HepG2 (cell line): ENCODE measurements around the gene TAF6. TPM values are rescaled to one million over a fixed set of nuclear protein-coding genes. Genes with fewer than 3 reads are reported as not detected.

Experiments
- FOXJ3 ChIP-seq: sonication (generic); formaldehyde crosslinking; IDR thresholded peaks from 2 replicates; pipeline ENCODE4 v1.4.0; 2020; ENCODE audit warnings: missing genetic modification reagents, mild to moderate bottlenecking, borderline replicate concordance
- GABPB1 ChIP-seq: IDR thresholded peaks from 2 replicates; pipeline ENCODE4 v1.6.1; 2016; ENCODE audit warnings: mild to moderate bottlenecking, missing genetic modification reagents, moderate library complexity, missing compliant biosample characterization
- GATA4 ChIP-seq: sonication (generic); IDR thresholded peaks from 2 replicates; pipeline ENCODE4 v1.6.1; 2016; ENCODE audit warnings: antibody characterized with exemption, low read depth, borderline replicate concordance
- HOXD1 ChIP-seq: sonication (generic); formaldehyde crosslinking; IDR thresholded peaks from 2 replicates; pipeline ENCODE4 v1.5.0; 2020; ENCODE audit warnings: missing genetic modification reagents
- MEIS1 ChIP-seq: sonication (generic); formaldehyde crosslinking; IDR thresholded peaks from 2 replicates; pipeline ENCODE4 v1.9.0; 2021; ENCODE audit warnings: mild to moderate bottlenecking, missing genetic modification reagents, moderate library complexity, borderline replicate concordance
- NR1H2 ChIP-seq: sonication (generic); formaldehyde crosslinking; IDR thresholded peaks from 2 replicates; pipeline ENCODE4 v1.8.1; 2022; ENCODE audit warnings: low read depth, missing genetic modification reagents, borderline replicate concordance
- THAP8 ChIP-seq: sonication (generic); formaldehyde crosslinking; IDR thresholded peaks from 2 replicates; pipeline ENCODE4 v1.5.1; 2020; ENCODE audit warnings: missing genetic modification reagents, mild to moderate bottlenecking, borderline replicate concordance
- ZBTB40 ChIP-seq, 2 experiments: fragments of 450-650 bp in 1 of 2; sonication (generic) in 1 of 2; formaldehyde crosslinking in 1 of 2; IDR thresholded peaks; 2 replicates each; pipeline versions ENCODE4 v1.6.1 to v1.8.0; 2016 to 2022; ENCODE audit warnings: antibody characterized with exemption in 1 of 2, mild to moderate bottlenecking in 1 of 2, missing genetic modification reagents in 1 of 2
- ZNF292 ChIP-seq: sonication (generic); formaldehyde crosslinking; IDR thresholded peaks from 2 replicates; pipeline ENCODE4 v1.8.1; 2022; ENCODE audit warnings: mild to moderate bottlenecking, low read depth, missing genetic modification reagents, borderline replicate concordance
- ZNF343 ChIP-seq: sonication (generic); formaldehyde crosslinking; IDR thresholded peaks from 2 replicates; pipeline ENCODE4 v1.4.0; 2020; ENCODE audit warnings: mild to moderate bottlenecking, missing genetic modification reagents
- ZNF670 ChIP-seq: sonication (generic); formaldehyde crosslinking; IDR thresholded peaks from 2 replicates; pipeline ENCODE4 v1.8.0; 2022; ENCODE audit warnings: mild to moderate bottlenecking, missing genetic modification reagents, borderline replicate concordance
- ZNF782 ChIP-seq: sonication (generic); formaldehyde crosslinking; IDR thresholded peaks from 2 replicates; pipeline ENCODE4 v1.4.0; 2020; ENCODE audit warnings: missing genetic modification reagents, mild to moderate bottlenecking, borderline replicate concordance
- polyA plus RNA-seq, 8 experiments: library from polyadenylated mRNA; depleted of rRNA in 3 of 8; stranded (reverse) in 7 of 8; unstranded in 1 of 8; fragments of >200 nt; fragmentation: Illumina TruSeq in 4 of 8; extraction: Trizol in 4 of 8; gene quantifications; 2 replicates each; pipeline versions ENCODE4 v1.2.1 to v1.2.3, GENCODE V29; 2011 to 2016; ENCODE audit warnings: low read depth in 4 of 8, missing spikeins in 1 of 8, mixed read lengths in 1 of 8; ENCODE audit not compliant: insufficient read depth in 1 of 8
- total RNA-seq, 5 experiments: library from RNA; depleted of rRNA; stranded (reverse); fragments of >200 nt; fragmentation: Illumina TruSeq; extraction: Trizol; gene quantifications; 2 replicates each; pipeline ENCODE4 v1.2.3, GENCODE V29; 2016; ENCODE audit warnings: low read depth in 1 of 5
- TF ChIP-seq, protein P1 (sequence below): sonication (generic); formaldehyde crosslinking; IDR thresholded peaks from 2 replicates; pipeline ENCODE4 v1.9.0; 2022; ENCODE audit warnings: missing genetic modification reagents, mild to moderate bottlenecking, borderline replicate concordance
- TF ChIP-seq, protein P2 (sequence below): conservative IDR thresholded peaks from 2 replicates; pipeline ENCODE4 v1.6.1; 2018; ENCODE audit warnings: missing genetic modification reagents

Gene TAF6
- total and polyA plus RNA-seq, 2 of the 13 experiments (the other 11 are each of a cell fraction or from before 2014, with no cell fraction given): 12.9 to 18.8 TPM

GRCh38 chr7:100126931-100127865 lies 8.0 kb upstream of the TAF6 start, which contains the start of gene MBLAC1 (continued):
- TF ChIP-seq FOXJ3 (CRISPR knock-in tag): no peak
- peak; percentile 56 for TF ChIP-seq GABPB1 (CRISPR knock-in tag)
- TF ChIP-seq, protein P1, sequence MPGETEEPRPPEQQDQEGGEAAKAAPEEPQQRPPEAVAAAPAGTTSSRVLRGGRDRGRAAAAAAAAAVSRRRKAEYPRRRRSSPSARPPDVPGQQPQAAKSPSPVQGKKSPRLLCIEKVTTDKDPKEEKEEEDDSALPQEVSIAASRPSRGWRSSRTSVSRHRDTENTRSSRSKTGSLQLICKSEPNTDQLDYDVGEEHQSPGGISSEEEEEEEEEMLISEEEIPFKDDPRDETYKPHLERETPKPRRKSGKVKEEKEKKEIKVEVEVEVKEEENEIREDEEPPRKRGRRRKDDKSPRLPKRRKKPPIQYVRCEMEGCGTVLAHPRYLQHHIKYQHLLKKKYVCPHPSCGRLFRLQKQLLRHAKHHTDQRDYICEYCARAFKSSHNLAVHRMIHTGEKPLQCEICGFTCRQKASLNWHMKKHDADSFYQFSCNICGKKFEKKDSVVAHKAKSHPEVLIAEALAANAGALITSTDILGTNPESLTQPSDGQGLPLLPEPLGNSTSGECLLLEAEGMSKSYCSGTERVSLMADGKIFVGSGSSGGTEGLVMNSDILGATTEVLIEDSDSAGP: peak; percentile 71
- TF ChIP-seq, protein P2, sequence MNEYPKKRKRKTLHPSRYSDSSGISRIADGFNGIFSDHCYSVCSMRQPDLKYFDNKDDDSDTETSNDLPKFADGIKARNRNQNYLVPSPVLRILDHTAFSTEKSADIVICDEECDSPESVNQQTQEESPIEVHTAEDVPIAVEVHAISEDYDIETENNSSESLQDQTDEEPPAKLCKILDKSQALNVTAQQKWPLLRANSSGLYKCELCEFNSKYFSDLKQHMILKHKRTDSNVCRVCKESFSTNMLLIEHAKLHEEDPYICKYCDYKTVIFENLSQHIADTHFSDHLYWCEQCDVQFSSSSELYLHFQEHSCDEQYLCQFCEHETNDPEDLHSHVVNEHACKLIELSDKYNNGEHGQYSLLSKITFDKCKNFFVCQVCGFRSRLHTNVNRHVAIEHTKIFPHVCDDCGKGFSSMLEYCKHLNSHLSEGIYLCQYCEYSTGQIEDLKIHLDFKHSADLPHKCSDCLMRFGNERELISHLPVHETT (CRISPR knock-in tag): no peak
- no peak for TF ChIP-seq ZNF782 (CRISPR knock-in tag)
- TF ChIP-seq ZBTB40 (IDR thresholded peaks at IDR 0.05): no peak
- peak; percentile 17 for TF ChIP-seq ZBTB40 (CRISPR knock-in tag; IDR thresholded peaks at IDR 0.05)
- no peak; the same call in 1 of the 2 replicates for TF ChIP-seq THAP8 (CRISPR knock-in tag)
- peak; percentile 96 for TF ChIP-seq ZNF670
- TF ChIP-seq ZNF343 (CRISPR knock-in tag): 0 out of 2 replicates have a peak, but pooled peaks have one; percentile 34
- TF ChIP-seq MEIS1 (CRISPR knock-in tag): no peak
- peak; percentile 57; the same call in 1 of the 2 replicates for TF ChIP-seq GATA4
- TF ChIP-seq ZNF292 (CRISPR knock-in tag): 0 out of 2 replicates have a peak, but pooled peaks have one; percentile 34
- peak; percentile 19; the same call in 1 of the 2 replicates for TF ChIP-seq HOXD1 (CRISPR knock-in tag)
- no peak for TF ChIP-seq NR1H2 (CRISPR knock-in tag)
